Muscle of leg (tissue), 11 donors: Measurements from ENCODE around the gene C20orf204. TPM values are rescaled to one million over a fixed set of nuclear protein-coding genes. Genes with fewer than 3 reads are reported as not detected.

ENCODE experiments used
- DNase-seq: peaks from one replicate; pipeline ENCODE4 v3.0.0; 2013
- H3K27ac ChIP-seq: one replicate; pipeline ENCODE4 v1.5.1; 2013; ENCODE audit warnings: mild to moderate bottlenecking, low read length, control low read depth
- H3K27me3 ChIP-seq: one replicate; pipeline ENCODE4 v1.6.1; 2013; ENCODE audit warnings: low read length; ENCODE audit not compliant: control insufficient read depth, insufficient read depth
- H3K36me3 ChIP-seq: one replicate; pipeline ENCODE4 v1.6.1; 2013; ENCODE audit warnings: low read length; ENCODE audit not compliant: control insufficient read depth, insufficient read depth
- H3K4me1 ChIP-seq: one replicate; pipeline ENCODE4 v1.6.1; 2013; ENCODE audit warnings: low read length; ENCODE audit not compliant: control insufficient read depth, insufficient read depth
- H3K4me3 ChIP-seq: one replicate; pipeline ENCODE4 v1.5.1; 2013; ENCODE audit warnings: low read length, control low read depth
- H3K9me3 ChIP-seq: replicated peaks from 2 replicates; pipeline ENCODE4 v1.6.1; 2013; ENCODE audit warnings: low read depth, low read length; ENCODE audit not compliant: control insufficient read depth
- WGBS: methylation state at CpG from one replicate; pipeline ENCODE4 v1.1.5; 2013; ENCODE audit warnings: missing lambda C conversion rate; ENCODE audit not compliant: insufficient coverage; 5-methylcytosine and 5-hydroxymethylcytosine counted together
- polyA plus RNA-seq, 8 donors: library from polyadenylated mRNA; unstranded; fragments of 120-200 nt; gene quantifications; one replicate each; pipeline versions ENCODE4 v1.2.1 to v1.2.3, GENCODE V29; 2013; ENCODE audit warnings: inconsistent platforms in 1 of 8, low replicate concordance in 1 of 8; ENCODE audit not compliant: insufficient read length in 8 of 8, insufficient read depth in 1 of 8
- total RNA-seq: library from RNA; stranded (reverse); fragments of 120-200 nt; gene quantifications from one replicate; pipeline ENCODE4 v1.2.4, GENCODE V29; 2013

The C20orf204 gene
- total and polyA plus RNA-seq, 9 donors = 0.52 to 1.5 (median 0.91) TPM

- Histone ChIP-seq H3K9me3 (no peaks in the 10 kb centered on the region), H3K4me3 (no peak overlapping the region), H3K4me1 (peaks cover 10% of the 10 kb centered on the region), H3K27ac (no peak overlapping the region), H3K36me3 (peaks cover 40% of the 10 kb centered on the region), H3K27me3 (no peaks in the 10 kb centered on the region)
- DNase-seq = no peak
- WGBS = 84% methylated on average over 33 of the region's 37 CpGs
These were observed 37.6 kb downstream of the C20orf204 start for GRCh38 chr20:64073476-64074183.

- DNase-seq = no peak
- H3K9me3 ChIP-seq = no peaks in the 10 kb centered on the region
- H3K4me3 ChIP-seq = no peak overlapping the region
- peaks cover 16% of the 10 kb centered on the region for H3K4me1 ChIP-seq
- 82% methylated on average over 28 of the region's 28 CpGs for WGBS
- H3K36me3 ChIP-seq = peaks cover 37% of the 10 kb centered on the region
- no peaks in the 10 kb centered on the region for H3K27me3 ChIP-seq
- H3K27ac ChIP-seq = no peak overlapping the region
These were observed 38.3 kb downstream of the C20orf204 start for GRCh38 chr20:64074184-64074789.

- no peak for DNase-seq
- Histone ChIP-seq H3K27me3 (no peaks in the 10 kb centered on the region), H3K4me3 (no peak overlapping the region), H3K4me1 (peaks cover 16% of the 10 kb centered on the region), H3K27ac (no peak overlapping the region), H3K9me3 (no peaks in the 10 kb centered on the region), H3K36me3 (peaks cover 33% of the 10 kb centered on the region)
- 87% methylated on average over 8 of the region's 8 CpGs for WGBS
These were observed 39.0 kb downstream of the C20orf204 start for GRCh38 chr20:64074963-64075362.

- Histone ChIP-seq H3K4me3 (no peak overlapping the region), H3K36me3 (peaks cover 27% of the 10 kb centered on the region), H3K27me3 (no peaks in the 10 kb centered on the region), H3K9me3 (no peaks in the 10 kb centered on the region), H3K27ac (no peak overlapping the region), H3K4me1 (peaks cover 20% of the 10 kb centered on the region)
- 82% methylated on average over 7 of the region's 12 CpGs for WGBS
- DNase-seq = no peak
These were observed 39.6 kb downstream of the C20orf204 start for GRCh38 chr20:64075556-64075955.

GRCh38 chr20:64076061-64076997 is 40.3 kb downstream of the C20orf204 start:
- DNase-seq = no peak
- H3K27ac ChIP-seq = no peak overlapping the region
- 85% methylated on average over 9 of the region's 22 CpGs for WGBS

GRCh38 chr20:64077094-64077493 is 41.1 kb downstream of the C20orf204 start:
- Histone ChIP-seq H3K36me3 (peaks cover 16% of the 10 kb centered on the region), H3K27me3 (peaks cover 8% of the 10 kb centered on the region), H3K4me1 (peaks cover 22% of the 10 kb centered on the region), H3K4me3 (peak overlapping the region; percentile 15), H3K9me3 (no peaks in the 10 kb centered on the region), H3K27ac (no peak overlapping the region)
- peak; percentile 50 for DNase-seq
- WGBS = 80% methylated on average over 4 of the region's 8 CpGs

More at GRCh38 chr20:64076061-64076997, 40.3 kb downstream of the C20orf204 start:
- Histone ChIP-seq H3K9me3 (no peaks in the 10 kb centered on the region), H3K4me1 (peaks cover 20% of the 10 kb centered on the region), H3K36me3 (peaks cover 23% of the 10 kb centered on the region), H3K27me3 (peaks cover 3% of the 10 kb centered on the region), H3K4me3 (no peak overlapping the region)

GRCh38 chr20:64077541-64077875 is 41.5 kb downstream of the C20orf204 start:
- whole genome bisulfite sequencing = 72% methylated on average over 7 of the region's 7 CpGs
- Histone ChIP-seq H3K27me3 (peaks cover 12% of the 10 kb centered on the region), H3K4me1 (peaks cover 26% of the 10 kb centered on the region), H3K9me3 (no peaks in the 10 kb centered on the region), H3K27ac (no peak overlapping the region), H3K4me3 (peak overlapping the region; percentile 15), H3K36me3 (peaks cover 12% of the 10 kb centered on the region)
- DNase-seq = peak; percentile 13

- Histone ChIP-seq H3K27ac (no peak overlapping the region), H3K4me3 (peak overlapping the region; percentile 72), H3K36me3 (peaks cover 7% of the 10 kb centered on the region), H3K27me3 (peaks cover 18% of the 10 kb centered on the region), H3K9me3 (no peaks in the 10 kb centered on the region), H3K4me1 (peaks cover 29% of the 10 kb centered on the region)
- WGBS = 48% methylated on average over 10 of the region's 15 CpGs
- peak; percentile 30 for DNase-seq
These were observed 42.0 kb downstream of the C20orf204 start for GRCh38 chr20:64077876-64078551.

GRCh38 chr20:64078934-64079272 is 42.9 kb downstream of the C20orf204 start:
- H3K9me3 ChIP-seq = no peaks in the 10 kb centered on the region
- peaks cover 3% of the 10 kb centered on the region for H3K36me3 ChIP-seq
- WGBS = 40% methylated on average over 1 of the region's 4 CpGs
- peak overlapping the region; percentile 72 for H3K4me3 ChIP-seq
- H3K4me1 ChIP-seq = peaks cover 33% of the 10 kb centered on the region
- H3K27ac ChIP-seq = no peak overlapping the region
- H3K27me3 ChIP-seq = peaks cover 24% of the 10 kb centered on the region
- no peak for DNase-seq
